GM18519 (cell line): ENCODE measurements around the gene QPCTL.
"Not testable (repeated sequence)": the region's sequence is repeated elsewhere in the genome, so short reads cannot be mapped to it uniquely, and the experiment has no call there.

Source experiments
- ATAC-seq: cut with Tn5 transposase; IDR thresholded peaks from one replicate; pipeline ENCODE4 v1.9.1; 2021; ENCODE audit warnings: mild to moderate bottlenecking, moderate library complexity; ENCODE audit not compliant: unreplicated experiment, low FRiP score

Gene QPCTL

GRCh38 chr19:45674946-45675345 is 17.5 kb upstream of the QPCTL start:
- ATAC-seq = no peak

GRCh38 chr19:45676851-45677263 is 15.6 kb upstream of the QPCTL start:
- ATAC-seq = no peak

GRCh38 chr19:45677351-45678230 is 14.9 kb upstream of the QPCTL start:
- no peak for ATAC-seq

GRCh38 chr19:45681391-45682015 is 11.0 kb upstream of the QPCTL start:
- ATAC-seq = peak; percentile 54

- ATAC-seq = no peak
These were observed 10.3 kb upstream of the QPCTL start for GRCh38 chr19:45682117-45682516.

GRCh38 chr19:45682908-45683307 is 9.6 kb upstream of the QPCTL start:
- ATAC-seq = no peak

GRCh38 chr19:45685045-45685444 is 7.4 kb upstream of the QPCTL start:
- ATAC-seq = not testable (repeated sequence)

GRCh38 chr19:45687599-45687998 is 4.9 kb upstream of the QPCTL start:
- no peak for ATAC-seq

GRCh38 chr19:45691516-45692186 is 815 bp upstream of the QPCTL start, which contains the start of gene SNRPD2:
Gene SNRPD2 (minus strand): TSS chr19:45691953. CDS start chr19:45691888, 65 bp downstream.
- ATAC-seq = peak; percentile 37

- ATAC-seq = no peak
These were observed 781 bp downstream of the QPCTL start for GRCh38 chr19:45693106-45693788.

GRCh38 chr19:45701676-45702075 is 9.2 kb downstream of the QPCTL start:
- ATAC-seq = no peak

GRCh38 chr19:45705115-45705514 is 12.6 kb downstream of the QPCTL start:
- no peak for ATAC-seq

GRCh38 chr19:45705710-45706415 is 13.4 kb downstream of the QPCTL start:
- no peak for ATAC-seq

GRCh38 chr19:45710356-45711130 is 18.1 kb downstream of the QPCTL start:
- ATAC-seq = no peak

GRCh38 chr19:45711851-45712698 is 19.6 kb downstream of the QPCTL start:
- ATAC-seq = no peak

- no peak for ATAC-seq
These were observed 20.2 kb downstream of the QPCTL start for GRCh38 chr19:45712699-45713067.

- ATAC-seq = no peak
These were observed 20.7 kb downstream of the QPCTL start for GRCh38 chr19:45713141-45713540.

- no peak for ATAC-seq
These were observed 22.7 kb downstream of the QPCTL start for GRCh38 chr19:45715139-45715538.
